Calu3 (cell line): ENCODE data around the gene PDE7B. TPM values are rescaled to one million over a fixed set of nuclear protein-coding genes. Genes with fewer than 3 reads are reported as not detected.

Experiments
- BruUV-seq: library from RNA; stranded (reverse); fragments of 400-500 nt; replicated peaks from 2 replicates; lab custom pipeline; 2021; lab: Mats Ljungman, UMichigan
- CTCF ChIA-PET: fragments of 300-600 bp; sonication (Branson Sonifier 250); formaldehyde crosslinking; loops from one replicate; lab custom pipeline; 2022; ENCODE audit warnings: antibody characterized with exemption; lab: Charles Lee
- DNase-seq: peaks from one replicate; pipeline ENCODE4 v3.0.0; 2022
- H3K27ac Mint-ChIP-seq: one replicate; pipeline ENCODE4 v1.8.0; 2022; ENCODE audit warnings: mixed read lengths; ENCODE audit not compliant: unreplicated experiment
- H3K27me3 Mint-ChIP-seq: one replicate; pipeline ENCODE4 v1.8.0; 2022; ENCODE audit warnings: mixed read lengths; ENCODE audit not compliant: unreplicated experiment
- H3K36me3 Mint-ChIP-seq: one replicate; pipeline ENCODE4 v1.8.0; 2022; ENCODE audit warnings: mild to moderate bottlenecking, moderate library complexity, mixed read lengths; ENCODE audit not compliant: insufficient read depth, unreplicated experiment
- H3K4me1 Mint-ChIP-seq: one replicate; pipeline ENCODE4 v1.8.0; 2022; ENCODE audit warnings: mild to moderate bottlenecking, low read depth, mixed read lengths; ENCODE audit not compliant: unreplicated experiment
- H3K4me3 Mint-ChIP-seq: one replicate; pipeline ENCODE4 v1.8.0; 2022; ENCODE audit warnings: mild to moderate bottlenecking, low read depth, moderate library complexity, mixed read lengths; ENCODE audit not compliant: unreplicated experiment
- H3K9me3 Mint-ChIP-seq: one replicate; pipeline ENCODE4 v1.8.0; 2022; ENCODE audit warnings: low read depth, mixed read lengths; ENCODE audit not compliant: unreplicated experiment
- intact Hi-C: fragments of 100-400 bp; cut with micrococcal nuclease; formaldehyde crosslinking; loops from one replicate; pipeline ENCODE4 v1.10.0; 2022; ENCODE audit not compliant: unreplicated experiment
- total RNA-seq: library from RNA; stranded (reverse); gene quantifications from 2 replicates; pipeline ENCODE4 v1.2.3, GENCODE V29; 2022
- TF ChIP-seq, protein P1 (sequence below): fragments of 200-600 bp; IDR thresholded peaks from one replicate; pipeline ENCODE4 v1.8.0; 2022; ENCODE audit warnings: antibody characterized with exemption; ENCODE audit not compliant: unreplicated experiment

The PDE7B gene
- total RNA-seq, 1 experiment from 2014 or later, result 0.09 TPM

DNA sequence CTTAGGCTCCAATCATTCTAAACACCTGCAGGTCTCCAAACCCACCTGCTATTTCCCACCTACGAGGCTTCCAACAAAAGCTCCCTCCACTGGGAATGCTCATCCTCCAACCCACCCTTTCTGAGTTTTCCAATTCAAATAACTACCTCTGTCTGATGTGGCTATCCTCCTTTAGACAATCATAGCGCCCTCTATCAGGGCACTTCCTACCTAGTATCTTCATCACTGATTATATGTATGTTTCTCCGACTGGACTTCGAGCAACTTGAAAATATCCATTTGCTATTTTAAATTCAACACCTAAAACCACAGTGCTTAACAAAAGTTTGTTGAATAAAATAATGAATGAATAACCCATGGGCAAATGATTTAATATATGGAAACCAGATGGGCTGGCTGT is 357.3 kb downstream of the PDE7B start:
- Mint-ChIP-seq H3K27me3 (no peaks in the 10 kb centered on the region), H3K4me3 (no peak overlapping the region), H3K27ac (no peak overlapping the region), H3K9me3 (peaks cover 4% of the 10 kb centered on the region), H3K36me3 (no peaks in the 10 kb centered on the region), H3K4me1 (no peaks in the 10 kb centered on the region)
- TF ChIP-seq, protein P1, sequence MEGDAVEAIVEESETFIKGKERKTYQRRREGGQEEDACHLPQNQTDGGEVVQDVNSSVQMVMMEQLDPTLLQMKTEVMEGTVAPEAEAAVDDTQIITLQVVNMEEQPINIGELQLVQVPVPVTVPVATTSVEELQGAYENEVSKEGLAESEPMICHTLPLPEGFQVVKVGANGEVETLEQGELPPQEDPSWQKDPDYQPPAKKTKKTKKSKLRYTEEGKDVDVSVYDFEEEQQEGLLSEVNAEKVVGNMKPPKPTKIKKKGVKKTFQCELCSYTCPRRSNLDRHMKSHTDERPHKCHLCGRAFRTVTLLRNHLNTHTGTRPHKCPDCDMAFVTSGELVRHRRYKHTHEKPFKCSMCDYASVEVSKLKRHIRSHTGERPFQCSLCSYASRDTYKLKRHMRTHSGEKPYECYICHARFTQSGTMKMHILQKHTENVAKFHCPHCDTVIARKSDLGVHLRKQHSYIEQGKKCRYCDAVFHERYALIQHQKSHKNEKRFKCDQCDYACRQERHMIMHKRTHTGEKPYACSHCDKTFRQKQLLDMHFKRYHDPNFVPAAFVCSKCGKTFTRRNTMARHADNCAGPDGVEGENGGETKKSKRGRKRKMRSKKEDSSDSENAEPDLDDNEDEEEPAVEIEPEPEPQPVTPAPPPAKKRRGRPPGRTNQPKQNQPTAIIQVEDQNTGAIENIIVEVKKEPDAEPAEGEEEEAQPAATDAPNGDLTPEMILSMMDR, result no peak
- no TSS peak for BruUV-seq
- CTCF ChIA-PET, result no interaction called here
- intact Hi-C loops, result no loop called here
- DNase-seq, result no peak

DNA sequence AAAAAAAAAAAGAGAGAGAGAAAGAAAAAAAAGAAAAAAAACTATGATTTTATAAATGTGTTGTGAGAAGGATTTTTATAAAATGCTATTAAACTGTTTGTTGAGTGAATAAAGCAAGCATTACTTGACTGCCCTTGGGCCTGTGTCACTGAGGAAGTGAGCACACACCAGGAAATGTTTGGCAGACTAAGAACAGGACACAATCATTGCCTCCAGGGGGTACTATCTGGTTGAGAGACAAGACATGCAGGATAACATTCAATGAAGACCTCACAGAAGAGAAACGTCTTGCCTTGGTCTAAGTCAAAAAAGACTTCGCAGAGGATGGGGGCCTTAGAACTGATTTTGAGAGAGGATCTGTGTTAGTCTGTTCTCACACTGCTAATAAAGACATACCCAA is 358.0 kb downstream of the PDE7B start:
- H3K36me3 Mint-ChIP-seq, result no peaks in the 10 kb centered on the region
- H3K4me3 Mint-ChIP-seq, result no peak overlapping the region
- H3K9me3 Mint-ChIP-seq, result peaks cover 4% of the 10 kb centered on the region
- no peak overlapping the region for H3K27ac Mint-ChIP-seq
- CTCF ChIA-PET, result no interaction called here
- DNase-seq, result no peak
- intact Hi-C loops, result no loop called here
- TF ChIP-seq, protein P1, result no peak
- no peaks in the 10 kb centered on the region for H3K4me1 Mint-ChIP-seq
- no TSS peak for BruUV-seq
- H3K27me3 Mint-ChIP-seq, result no peaks in the 10 kb centered on the region

DNA sequence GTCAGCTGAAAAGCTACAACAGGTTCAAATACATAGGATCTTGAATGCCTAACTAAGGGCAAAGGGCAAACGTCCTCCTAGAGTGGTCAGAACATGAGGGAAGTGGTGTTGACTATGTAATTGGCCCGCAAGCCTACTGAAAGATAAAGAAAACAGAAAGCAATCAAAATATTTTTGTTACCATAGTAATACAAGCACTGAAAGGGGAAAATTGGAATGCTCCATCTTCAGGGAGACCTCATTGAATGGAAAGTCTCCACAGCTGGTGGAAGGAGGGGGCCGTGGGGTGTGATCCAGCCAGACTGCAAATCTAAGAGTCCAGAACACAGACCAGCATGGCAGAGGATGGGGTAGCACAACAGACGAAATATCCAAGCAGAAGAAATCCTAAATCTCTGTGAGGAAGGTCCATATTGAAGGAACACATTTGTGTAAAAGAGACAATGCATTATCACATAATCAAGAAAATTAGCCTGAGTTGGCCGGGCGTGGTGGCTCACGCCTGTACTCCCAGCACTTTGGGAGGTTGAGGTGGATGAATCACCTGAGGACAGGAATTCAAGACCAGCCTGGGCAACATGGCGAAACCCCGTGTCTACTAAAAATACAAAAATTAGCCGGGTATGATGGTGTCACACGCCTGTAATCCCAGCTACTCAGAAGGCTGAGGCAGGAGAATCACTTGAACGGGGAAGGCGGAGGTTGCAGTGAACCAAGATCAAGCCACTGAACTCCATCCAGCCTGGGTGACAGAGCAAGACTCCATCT is 359.1 kb downstream of the PDE7B start:
- Mint-ChIP-seq H3K9me3 (peaks cover 4% of the 10 kb centered on the region), H3K27ac (no peak overlapping the region), H3K4me1 (no peaks in the 10 kb centered on the region), H3K36me3 (no peaks in the 10 kb centered on the region), H3K4me3 (no peak overlapping the region), H3K27me3 (no peaks in the 10 kb centered on the region)
- DNase-seq, result no peak
- CTCF ChIA-PET, result no interaction called here
- no TSS peak for BruUV-seq
- intact Hi-C loops, result no loop called here
- TF ChIP-seq, protein P1, result no peak

DNA sequence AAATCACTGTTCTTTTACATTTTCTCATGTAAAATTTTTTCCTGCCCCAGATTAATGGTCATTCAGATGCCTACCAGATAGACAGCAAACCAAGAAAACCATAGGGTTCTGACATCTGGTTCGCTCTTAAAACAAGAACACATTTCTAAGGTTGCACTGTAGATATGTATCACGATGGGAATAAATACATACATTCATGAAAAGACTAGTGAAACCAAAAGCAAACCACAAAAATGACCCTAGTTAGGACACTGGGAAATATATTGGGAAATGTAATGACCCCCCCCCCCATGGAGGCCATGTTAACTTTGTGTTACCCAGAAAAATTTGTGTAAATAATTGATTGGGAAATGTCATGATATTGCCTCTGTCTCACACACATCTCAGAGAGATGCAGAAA is 361.1 kb downstream of the PDE7B start:
- H3K27ac Mint-ChIP-seq, result no peak overlapping the region
- CTCF ChIA-PET, result interaction anchor here (0.6 kb wide), 1 partner anchor 1779 kb away, joined by 10 read pairs; no protein-coding TSS in a partner anchor

More for the DNA sequence above, 361.1 kb downstream of the PDE7B start:
- Mint-ChIP-seq H3K4me3 (no peak overlapping the region), H3K4me1 (no peaks in the 10 kb centered on the region), H3K27me3 (no peaks in the 10 kb centered on the region), H3K9me3 (peaks cover 4% of the 10 kb centered on the region), H3K36me3 (no peaks in the 10 kb centered on the region)
- TF ChIP-seq, protein P1, result no peak
- intact Hi-C loops, result no loop called here
- no TSS peak for BruUV-seq
- DNase-seq, result no peak
